Panc1 (cell line): Measurements from ENCODE around the gene SKAP1. TPM values are rescaled to one million over a fixed set of nuclear protein-coding genes. Genes with fewer than 3 reads are reported as not detected.

ENCODE experiments used
- ATAC-seq: fragments of 200-7000 bp; cut with Tn5 transposase; 2 replicates; pipeline ENCODE4 v1.9.1; 2020; ENCODE audit warnings: mild to moderate bottlenecking, moderate library complexity
- BruUV-seq: library from RNA; stranded (reverse); fragments of 400-500 nt; replicated peaks from 2 replicates; lab custom pipeline; 2021; lab: Mats Ljungman, UMichigan
- CTCF ChIA-PET: fragments of 300-600 bp; sonication (Branson Sonifier 250); formaldehyde crosslinking; loops from one replicate; lab custom pipeline; 2022; ENCODE audit warnings: antibody characterized with exemption; lab: Charles Lee
- POLR2A ChIA-PET: fragments of 300-600 bp; sonication (Branson Sonifier 250); formaldehyde crosslinking; loops from one replicate; lab custom pipeline; 2022; ENCODE audit warnings: antibody characterized with exemption; lab: Charles Lee
- DNase-seq: peaks from one replicate; pipeline ENCODE4 v3.0.0-alpha.2; 2010; ENCODE audit warnings: low read depth, low spot score
- H3K27ac ChIP-seq: 2 replicates; pipeline ENCODE4 v1.5.1; 2011; ENCODE audit warnings: mild to moderate bottlenecking, low read length, inconsistent platforms
- H3K27me3 ChIP-seq: fragments of 200-500 bp; sonication (Bioruptor generic); 2 replicates; pipeline ENCODE4 v1.6.0; 2014; ENCODE audit warnings: low read length, inconsistent platforms; ENCODE audit not compliant: control insufficient read depth, insufficient read depth
- H3K36me3 ChIP-seq: fragments of 200-500 bp; sonication (Bioruptor generic); 2 replicates; pipeline ENCODE4 v1.5.1; 2014; ENCODE audit warnings: inconsistent platforms, mild to moderate bottlenecking, low read length, moderate library complexity; ENCODE audit not compliant: control insufficient read depth, insufficient read depth
- H3K4me1 ChIP-seq: 2 replicates; pipeline ENCODE4 v1.5.1; 2011; ENCODE audit warnings: inconsistent platforms, mild to moderate bottlenecking, low read length, moderate library complexity; ENCODE audit not compliant: control insufficient read depth, insufficient read depth
- H3K4me3 ChIP-seq, 2 experiments: 2 replicates each; pipeline ENCODE4 v1.5.1; 2011 to 2012; ENCODE audit warnings: low read depth in 2 of 2, low read length in 2 of 2, mild to moderate bottlenecking in 2 of 2, inconsistent platforms in 1 of 2, moderate library complexity in 1 of 2
- H3K9me3 ChIP-seq: fragments of 200-500 bp; sonication (Bioruptor generic); 2 replicates; pipeline ENCODE4 v1.5.1; 2014; ENCODE audit warnings: low read depth, mild to moderate bottlenecking, inconsistent platforms, low read length, moderate library complexity; ENCODE audit not compliant: control insufficient read depth, insufficient read depth
- POLR2AphosphoS5 ChIP-seq: IDR thresholded peaks from 2 replicates; pipeline ENCODE4 v1.6.1; 2012; ENCODE audit warnings: mild to moderate bottlenecking, low read depth, low read length, moderate library complexity
- REST ChIP-seq, 2 experiments: IDR thresholded peaks; 2 replicates each; pipeline ENCODE4 v1.6.1; 2011 to 2012; ENCODE audit warnings: low read depth in 2 of 2, control low read depth in 1 of 2, low read length in 1 of 2, mild to moderate bottlenecking in 1 of 2, moderate library complexity in 1 of 2; ENCODE audit not compliant: insufficient read depth in 1 of 2
- SIN3A ChIP-seq: IDR thresholded peaks from 2 replicates; pipeline ENCODE4 v1.6.1; 2012; ENCODE audit warnings: low read depth, mild to moderate bottlenecking, low read length, moderate library complexity, borderline replicate concordance; ENCODE audit not compliant: insufficient read depth
- TCF7L2 ChIP-seq: IDR thresholded peaks from 2 replicates; pipeline ENCODE4 v1.6.1; 2011; ENCODE audit warnings: mild to moderate bottlenecking, low read depth, low read length, inconsistent platforms
- in situ Hi-C: cut with HindIII; loops from 2 replicates; pipeline ENCODE4 v1.10.0; 2016; ENCODE audit warnings: low sequenced_read_pairs, low pct_unique_long_range_greater_than_20kb
- intact Hi-C: fragments of 100-400 bp; cut with micrococcal nuclease; formaldehyde crosslinking; loops from one replicate; pipeline ENCODE4 v1.10.0; 2022; ENCODE audit not compliant: unreplicated experiment
- total RNA-seq: library from RNA; stranded (reverse); gene quantifications from one replicate; pipeline ENCODE4 v1.2.1, GENCODE V29; 2021; ENCODE audit not compliant: unreplicated experiment
- TF ChIP-seq, protein P1 (sequence below): fragments of 450-650 bp; IDR thresholded peaks from 2 replicates; pipeline ENCODE4 v1.5.1; 2017; ENCODE audit warnings: mild to moderate bottlenecking

The SKAP1 gene
- total RNA-seq, 1 experiment from 2014 or later, result 0.90 TPM

DNA sequence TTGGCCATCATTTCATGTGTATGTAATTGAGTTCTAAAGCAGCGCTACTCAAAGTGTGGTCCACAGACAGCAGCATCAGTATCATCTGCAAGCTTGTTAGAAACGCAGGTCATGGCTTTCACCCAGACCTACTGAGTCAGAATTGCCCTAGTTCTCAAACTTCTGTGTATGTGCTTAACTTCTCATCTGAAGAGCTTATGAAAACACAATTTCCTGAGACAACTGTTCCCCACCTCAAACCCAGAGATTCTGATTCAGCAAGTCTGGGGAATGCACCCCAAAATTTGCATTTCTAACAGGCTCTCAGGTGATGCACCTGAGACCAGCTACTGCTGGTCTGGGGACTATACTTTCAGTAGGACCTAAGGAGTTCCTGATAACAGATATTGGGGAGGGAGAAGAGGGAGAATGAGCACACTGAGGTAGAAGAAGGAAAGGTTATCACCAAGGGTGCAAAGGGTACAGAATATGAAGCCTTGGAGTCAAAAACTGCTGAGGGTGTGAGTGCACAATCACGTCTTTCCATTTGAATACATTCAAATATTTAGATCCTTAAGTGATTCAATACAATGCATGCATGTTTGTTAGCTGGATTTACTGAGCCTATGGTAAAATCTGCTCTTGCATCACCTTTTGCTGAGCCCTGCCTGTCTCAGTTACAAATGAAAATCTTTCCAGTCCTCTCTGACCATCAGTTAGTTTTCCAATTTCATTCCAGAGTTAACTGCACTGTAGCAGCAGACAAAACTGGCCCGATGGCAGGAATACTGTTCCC, 29.2 kb upstream of the SKAP1 start:
- H3K27me3 ChIP-seq, result no peaks in the 10 kb centered on the region; the same call in 1 of the 2 replicates

DNA sequence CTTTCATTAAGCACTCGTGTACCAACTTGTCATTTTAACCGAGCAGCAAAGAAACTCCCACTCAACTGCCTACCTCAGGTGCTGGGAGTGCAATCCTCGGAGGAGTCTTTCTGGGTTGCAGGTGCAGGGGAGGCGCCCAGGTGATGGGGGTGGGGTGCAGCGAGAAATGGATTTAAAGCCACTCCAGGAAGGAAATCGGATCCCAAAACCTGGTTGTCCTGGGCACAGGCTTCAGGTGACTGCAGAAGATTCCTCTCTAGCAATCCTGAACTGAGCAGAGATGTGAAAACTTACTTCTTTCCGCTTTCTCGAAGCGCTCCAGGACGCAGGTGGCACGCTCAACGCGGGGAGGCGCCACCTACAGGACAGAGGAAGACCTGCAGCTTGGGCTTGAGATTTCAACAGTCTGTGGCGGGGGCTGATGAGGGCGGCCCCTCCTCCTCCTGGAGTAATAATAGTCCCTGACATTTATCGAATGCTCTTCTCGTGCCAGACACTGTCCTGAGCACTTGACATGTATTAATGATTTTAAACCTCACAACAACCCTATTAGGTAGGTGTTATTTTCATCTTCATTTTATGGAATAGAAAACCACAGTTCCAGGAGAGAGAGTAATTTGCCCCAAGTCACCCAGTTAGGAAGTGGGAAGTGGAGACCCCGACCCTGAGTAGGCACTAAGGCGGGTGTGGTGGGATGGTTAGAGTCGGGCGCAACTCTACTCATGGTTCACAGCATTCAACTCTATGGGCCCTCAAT, 27.2 kb upstream of the SKAP1 start:
- no peaks in the 10 kb centered on the region for H3K9me3 ChIP-seq
- peaks cover 6% of the 10 kb centered on the region; the same call in 1 of the 2 replicates for H3K4me1 ChIP-seq
- intact Hi-C loops, result loop anchor here (10.0 kb wide), 1 partner anchor 122 kb away; no protein-coding TSS in a partner anchor
- DNase-seq (no peak), ATAC-seq (peak; percentile 97)
- no peaks in the 10 kb centered on the region for H3K36me3 ChIP-seq
- in situ Hi-C loops, result no loop called here
- H3K4me3 ChIP-seq, result peak overlapping the region; percentile 15 to 52; a peak in 3 of 4 replicates
- TF ChIP-seq REST (IDR thresholded peaks at IDR 0.05; ENCODE audit: insufficient read depth in 1 of 2, low read depth in 2 of 2, low read length in 1 of 2) (no peak), TCF7L2 (no peak), SIN3A (no peak), POLR2AphosphoS5 (no peak)
- TF ChIP-seq, protein P1, sequence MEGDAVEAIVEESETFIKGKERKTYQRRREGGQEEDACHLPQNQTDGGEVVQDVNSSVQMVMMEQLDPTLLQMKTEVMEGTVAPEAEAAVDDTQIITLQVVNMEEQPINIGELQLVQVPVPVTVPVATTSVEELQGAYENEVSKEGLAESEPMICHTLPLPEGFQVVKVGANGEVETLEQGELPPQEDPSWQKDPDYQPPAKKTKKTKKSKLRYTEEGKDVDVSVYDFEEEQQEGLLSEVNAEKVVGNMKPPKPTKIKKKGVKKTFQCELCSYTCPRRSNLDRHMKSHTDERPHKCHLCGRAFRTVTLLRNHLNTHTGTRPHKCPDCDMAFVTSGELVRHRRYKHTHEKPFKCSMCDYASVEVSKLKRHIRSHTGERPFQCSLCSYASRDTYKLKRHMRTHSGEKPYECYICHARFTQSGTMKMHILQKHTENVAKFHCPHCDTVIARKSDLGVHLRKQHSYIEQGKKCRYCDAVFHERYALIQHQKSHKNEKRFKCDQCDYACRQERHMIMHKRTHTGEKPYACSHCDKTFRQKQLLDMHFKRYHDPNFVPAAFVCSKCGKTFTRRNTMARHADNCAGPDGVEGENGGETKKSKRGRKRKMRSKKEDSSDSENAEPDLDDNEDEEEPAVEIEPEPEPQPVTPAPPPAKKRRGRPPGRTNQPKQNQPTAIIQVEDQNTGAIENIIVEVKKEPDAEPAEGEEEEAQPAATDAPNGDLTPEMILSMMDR, result peak; percentile 99
- CTCF ChIA-PET, result interaction anchor here (0.6 to 1.5 kb wide), 3 partner anchors 11 to 97 kb away, joined by 3 to 14 read pairs (median 5); no protein-coding TSS in a partner anchor
- no TSS peak for BruUV-seq
- no peak overlapping the region for H3K27ac ChIP-seq
- POLR2A ChIA-PET, result no interaction called here
- no peaks in the 10 kb centered on the region; the same call in 1 of the 2 replicates for H3K27me3 ChIP-seq

More for the DNA sequence above, 29.2 kb upstream of the SKAP1 start:
- POLR2A ChIA-PET, result no interaction called here
- Histone ChIP-seq H3K4me1 (peaks cover 6% of the 10 kb centered on the region; the same call in 1 of the 2 replicates), H3K36me3 (no peaks in the 10 kb centered on the region), H3K27ac (no peak overlapping the region), H3K4me3 (no peak overlapping the region), H3K9me3 (no peaks in the 10 kb centered on the region)
- ATAC-seq (no peak), DNase-seq (no peak)
- intact Hi-C loops (loop anchor here (10.0 kb wide), 1 partner anchor 124 kb away; no protein-coding TSS in a partner anchor), in situ Hi-C loops (no loop called here)
- BruUV-seq, result no TSS peak
- TF ChIP-seq TCF7L2 (no peak), REST (IDR thresholded peaks at IDR 0.05; ENCODE audit: insufficient read depth in 1 of 2, low read depth in 2 of 2, low read length in 1 of 2) (no peak)
- CTCF ChIA-PET, result no interaction called here
